ENCODE measurements around the gene GPBAR1.

GPBAR1 gene

GRCh38 chr2:218312267-218312756 is 51.5 kb downstream of the GPBAR1 start:
- no peak overlapping the region for H3K4me3 ChIP-seq (ENCODE audit: low read depth, low read length)
- DNase-seq (ENCODE audit: low read depth): no peak
- no peak for TF ChIP-seq CTCF (conservative IDR thresholded peaks at IDR 0.05; ENCODE audit: low read depth, low read length)

GRCh38 chr2:218313356-218313755 is 52.5 kb downstream of the GPBAR1 start:
- no peak for TF ChIP-seq CTCF (conservative IDR thresholded peaks at IDR 0.05; ENCODE audit: low read depth, low read length)
- no peak overlapping the region for H3K4me3 ChIP-seq (ENCODE audit: low read depth, low read length)
- DNase-seq (ENCODE audit: low read depth): no peak
